ENCODE data around the gene PHLDB2.
A peak's percentile ranks its signal among the peaks of the same experiment; 100 is the strongest.

The PHLDB2 gene

DNA sequence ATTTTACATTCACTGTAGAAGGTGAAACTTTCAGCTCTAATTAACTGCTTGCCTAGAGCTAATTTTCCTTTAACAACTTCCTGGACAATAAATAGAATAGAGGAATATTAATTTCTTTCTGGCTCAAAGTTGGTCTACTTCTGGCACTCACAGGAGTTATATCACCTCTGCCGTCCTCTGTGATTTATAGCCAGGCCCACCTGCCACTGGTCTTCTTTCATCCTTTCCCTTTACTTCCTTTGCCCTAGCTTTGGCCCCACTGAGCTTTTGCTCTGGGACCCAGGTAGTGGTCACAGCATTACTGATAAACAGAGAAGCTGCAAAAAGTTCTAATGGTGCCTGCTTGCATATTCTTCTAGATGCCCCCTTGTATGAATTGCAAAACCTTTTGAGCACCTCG lies 70.4 kb downstream of the PHLDB2 start:
- no peak for DNase-seq

DNA sequence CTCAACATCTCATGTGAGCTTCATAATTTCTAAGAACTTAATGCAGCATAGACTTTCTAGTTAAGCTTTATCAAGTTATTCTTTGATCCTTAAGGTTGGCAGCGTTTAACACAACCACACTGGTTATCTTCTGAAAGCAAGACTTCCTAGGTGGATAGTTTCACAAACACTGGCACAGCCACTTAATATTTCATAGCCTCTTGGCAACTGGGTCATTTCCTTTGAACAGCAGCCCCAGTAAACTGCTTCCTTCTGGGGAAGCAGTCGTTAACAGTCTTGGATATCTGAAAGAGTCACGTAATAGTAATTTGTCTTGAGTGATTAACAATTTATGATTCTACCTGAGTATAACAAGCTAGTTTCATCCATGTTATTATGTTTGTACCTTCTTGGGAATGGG lies 73.9 kb downstream of the PHLDB2 start:
- DNase-seq = no peak

DNA sequence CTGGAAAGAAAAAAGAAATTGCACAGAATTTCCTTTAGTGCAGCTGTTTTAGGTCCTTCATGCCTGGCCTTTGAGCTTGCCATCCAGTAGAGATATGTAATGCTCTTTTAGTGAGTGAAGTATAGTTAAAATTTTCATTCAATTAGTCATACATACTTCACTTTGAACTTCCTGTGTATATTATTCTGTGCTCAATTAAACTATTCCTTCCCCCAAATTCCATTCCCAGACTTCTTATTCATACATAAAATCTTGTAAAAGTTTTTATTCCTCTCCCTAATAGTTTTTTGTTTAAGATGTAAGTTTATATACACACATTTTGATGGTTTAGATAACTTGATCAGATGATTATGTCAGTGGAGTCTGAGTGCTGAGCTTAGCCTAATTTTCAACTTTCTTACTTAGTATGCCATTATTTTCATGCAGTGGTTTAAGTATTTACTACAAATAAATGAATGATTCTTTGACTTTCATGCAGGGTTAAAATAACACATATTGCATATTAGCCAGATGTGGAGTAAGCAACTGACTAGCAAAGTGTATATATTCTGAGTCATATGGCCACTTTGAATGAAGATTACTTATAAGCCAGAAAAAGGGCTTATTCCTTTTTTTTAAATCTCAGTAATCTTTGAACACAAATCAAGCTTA lies 77.3 kb downstream of the PHLDB2 start:
- no peak for DNase-seq

DNA sequence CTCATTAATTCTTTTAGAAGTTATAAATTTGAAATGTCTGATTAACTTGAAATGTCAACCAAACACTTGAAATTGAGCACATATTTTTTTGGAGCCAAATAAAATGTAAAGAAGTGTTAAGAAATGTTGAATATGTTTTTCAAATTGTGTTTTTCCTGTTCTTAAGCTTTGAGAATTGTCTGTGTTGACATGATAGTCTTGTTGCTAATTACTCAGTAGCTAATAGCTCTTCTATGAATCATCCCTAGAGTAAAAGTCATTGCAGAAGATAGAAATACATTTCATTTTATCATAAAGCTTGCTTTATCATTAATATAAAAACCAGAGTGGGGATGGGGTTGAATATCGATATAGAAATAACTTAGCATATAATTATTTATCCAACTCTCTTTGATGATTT lies 77.9 kb downstream of the PHLDB2 start:
- DNase-seq = no peak

DNA sequence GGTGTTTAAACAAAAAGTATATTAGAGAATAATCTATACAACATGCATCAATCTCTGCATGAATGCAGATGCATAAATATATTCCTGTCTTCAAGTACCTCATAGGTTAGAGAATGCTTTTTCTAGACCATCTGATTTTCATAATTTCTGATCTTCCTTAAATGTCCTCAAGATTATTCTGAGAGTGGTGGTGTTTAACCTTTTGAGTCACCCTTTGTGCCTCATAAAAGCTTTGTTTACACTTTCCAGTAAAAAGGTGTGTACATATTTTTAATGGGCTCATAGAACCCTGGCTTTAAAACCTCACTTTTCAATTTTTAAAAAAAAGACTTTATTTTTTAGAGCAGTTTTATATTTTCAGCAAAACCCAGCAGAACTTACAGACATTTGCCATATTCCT lies 78.8 kb downstream of the PHLDB2 start:
- no peak for DNase-seq

DNA sequence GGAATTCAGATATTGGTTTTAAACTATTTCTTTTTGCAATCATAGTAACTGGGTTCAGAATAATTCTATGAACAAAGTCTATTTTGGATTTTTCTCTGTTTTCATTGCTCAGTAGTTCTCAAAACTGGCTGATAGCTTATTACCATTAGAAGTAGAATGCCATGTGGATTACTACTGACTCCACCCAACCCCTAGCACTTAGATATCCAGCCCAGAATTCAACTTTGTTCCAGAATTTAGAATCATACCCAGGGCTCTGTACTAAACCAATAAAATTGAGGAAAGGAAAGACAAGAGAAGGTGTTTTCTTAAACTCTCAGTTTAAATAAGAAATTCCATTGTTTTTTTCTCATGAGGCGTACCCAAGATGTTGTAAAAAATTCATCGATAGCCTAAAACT lies 80.8 kb downstream of the PHLDB2 start:
- DNase-seq = no peak

DNA sequence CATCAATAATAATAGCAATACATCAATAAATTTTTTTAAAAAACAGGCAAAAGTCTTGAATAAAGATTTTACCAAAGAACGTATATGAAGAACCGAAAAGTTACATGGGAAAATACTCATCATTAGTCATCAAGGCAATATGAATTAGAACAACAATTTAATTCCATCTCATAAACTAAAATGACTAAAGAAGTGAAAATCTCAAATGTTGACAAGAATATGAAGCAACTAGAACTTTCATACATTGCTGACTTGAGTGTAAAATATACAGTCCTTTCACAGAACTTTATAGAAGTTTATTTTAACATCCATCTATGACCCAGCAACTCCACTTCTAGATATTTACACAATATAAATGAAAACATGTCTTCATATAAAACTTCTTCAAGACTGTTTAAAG lies 84.5 kb downstream of the PHLDB2 start:
- DNase-seq = no peak

DNA sequence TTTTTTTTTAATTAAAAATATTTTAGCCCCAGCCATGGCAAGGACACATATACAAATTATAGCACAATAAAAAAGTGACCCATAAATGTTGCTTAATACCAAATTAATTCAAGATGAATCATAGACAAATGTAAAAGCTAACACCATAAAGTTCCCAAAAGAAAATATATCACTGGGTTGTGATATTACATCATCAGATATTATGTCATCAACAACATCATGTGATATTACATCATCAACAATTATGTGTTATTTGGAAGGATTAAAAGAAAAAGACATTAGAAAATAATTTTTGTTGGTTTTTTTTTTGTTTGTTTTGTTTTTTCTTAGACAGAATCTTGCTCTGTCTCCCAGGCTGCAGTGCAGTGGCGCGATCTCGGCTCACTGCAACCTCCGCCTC lies 85.3 kb downstream of the PHLDB2 start:
- no peak for DNase-seq

DNA sequence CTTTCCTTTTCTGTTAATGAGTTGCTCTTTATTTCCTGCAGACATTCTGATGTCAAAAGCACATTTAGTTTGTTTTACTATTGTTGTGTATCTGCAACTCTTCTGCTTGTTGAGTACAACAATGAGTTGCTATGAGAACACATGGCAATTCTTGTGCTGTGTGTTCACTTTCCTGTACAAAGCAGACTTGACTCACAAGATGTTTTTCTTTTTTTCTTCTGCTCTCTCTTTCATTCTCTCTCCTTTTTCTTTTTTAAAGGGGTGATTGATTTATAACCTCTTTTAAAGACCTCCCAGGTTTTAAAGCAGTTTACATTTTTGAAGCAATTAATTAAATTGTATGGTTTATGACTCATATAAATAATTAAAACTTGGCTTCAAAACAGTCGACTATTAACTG lies 88.2 kb downstream of the PHLDB2 start:
- no peak for DNase-seq

DNA sequence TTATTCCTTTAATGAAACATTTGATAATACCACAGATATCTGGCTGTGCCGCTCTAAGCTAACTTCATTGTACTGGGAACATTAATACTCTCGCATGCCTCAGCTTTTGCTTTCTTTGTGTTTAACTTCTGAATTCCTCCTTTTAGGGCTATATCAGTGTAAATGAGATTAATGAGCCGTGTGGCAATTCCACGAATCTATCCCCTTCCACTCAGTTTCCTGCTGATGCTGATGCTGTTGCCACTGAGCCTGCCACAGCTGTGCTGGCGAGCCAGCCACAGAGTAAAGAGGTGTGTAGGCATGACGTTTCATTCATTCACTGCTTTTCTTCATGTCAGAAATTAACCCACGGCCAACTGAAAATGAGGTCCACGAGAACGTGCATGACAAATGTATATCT lies 89.7 kb downstream of the PHLDB2 start:
- DNase-seq = no peak

DNA sequence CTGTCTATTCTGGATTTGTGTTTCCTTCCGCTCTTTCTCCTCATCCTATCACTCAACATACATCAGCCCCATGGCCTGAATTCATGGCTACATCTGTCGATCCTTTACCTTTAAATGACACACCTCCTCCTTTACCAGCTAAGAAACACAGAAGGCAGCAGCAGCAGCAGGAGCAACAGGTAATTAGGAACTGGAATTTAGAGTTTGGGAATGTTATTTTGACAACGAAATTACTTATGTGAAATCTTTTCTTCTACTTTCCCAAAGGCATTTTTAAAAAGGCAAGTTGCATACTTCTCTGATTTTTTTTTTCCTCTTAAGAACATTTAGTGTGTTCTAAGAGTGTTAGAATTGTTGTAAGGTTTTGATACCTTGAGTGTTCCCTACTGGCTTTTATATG lies 90.6 kb downstream of the PHLDB2 start:
- DNase-seq = no peak

DNA sequence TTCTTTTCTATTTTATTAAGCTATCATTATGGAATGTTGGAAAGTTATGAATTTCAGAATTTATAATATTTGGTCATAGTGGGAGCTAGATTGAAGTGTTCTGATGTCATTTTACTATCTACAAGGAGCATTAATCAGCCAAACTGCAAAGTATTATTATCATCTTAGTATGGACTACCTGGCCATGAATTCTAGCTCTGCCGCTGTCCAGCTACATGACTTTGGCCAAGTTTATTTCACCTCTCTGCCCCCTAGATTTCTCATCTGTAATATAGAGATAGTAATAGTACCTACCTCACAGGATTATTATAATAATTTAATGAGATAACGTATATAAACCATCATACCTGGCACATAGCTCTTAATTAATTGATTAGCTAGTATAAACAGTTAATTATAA lies 92.0 kb downstream of the PHLDB2 start:
- no peak for DNase-seq

DNA sequence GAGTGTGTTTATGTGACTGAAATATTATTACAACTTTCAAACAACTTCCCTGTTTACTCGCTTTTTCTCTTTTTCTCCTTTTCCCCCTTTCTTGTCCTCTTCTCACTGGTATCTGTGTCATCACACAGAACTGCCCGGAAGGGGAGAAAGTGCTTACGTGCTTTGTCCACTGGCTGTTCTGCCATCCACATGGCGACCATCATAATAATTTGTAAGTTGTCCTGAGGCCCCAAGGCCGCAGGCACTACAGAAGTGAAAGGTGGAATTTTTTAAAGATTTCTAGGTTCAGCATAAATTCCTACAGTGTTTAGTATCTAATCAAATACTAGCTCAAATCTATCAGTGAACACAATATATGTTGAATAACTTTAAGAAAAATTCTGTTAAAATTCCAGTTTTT lies 93.0 kb downstream of the PHLDB2 start:
- no peak for DNase-seq

DNA sequence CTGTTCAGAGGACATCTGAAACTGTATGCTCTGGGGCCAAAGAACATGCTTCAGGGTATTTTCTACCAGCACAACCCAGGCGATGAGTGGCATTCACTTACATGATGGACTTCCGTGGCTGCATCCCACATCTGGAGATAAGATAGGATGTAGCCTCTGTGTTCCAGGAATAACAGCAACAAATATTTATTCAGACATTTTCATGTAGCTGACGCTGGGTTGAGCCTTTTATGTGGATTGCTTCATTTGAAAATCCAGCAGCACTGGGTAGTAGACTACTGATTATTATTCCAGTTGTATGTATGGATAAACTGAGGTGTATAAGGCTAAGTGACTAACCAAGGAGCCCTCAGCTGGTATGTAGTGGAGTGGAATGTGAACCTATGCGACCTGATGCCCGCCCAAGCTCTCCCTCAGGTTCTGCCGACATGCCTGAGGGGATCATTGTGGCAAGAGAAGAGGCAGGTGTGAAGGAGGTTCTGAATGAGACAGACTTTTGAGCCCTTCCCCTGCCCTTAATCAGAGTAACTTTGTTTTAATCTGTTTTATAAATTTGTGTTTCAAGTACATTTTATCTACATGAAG lies 93.9 kb downstream of the PHLDB2 start:
- DNase-seq = no peak

DNA sequence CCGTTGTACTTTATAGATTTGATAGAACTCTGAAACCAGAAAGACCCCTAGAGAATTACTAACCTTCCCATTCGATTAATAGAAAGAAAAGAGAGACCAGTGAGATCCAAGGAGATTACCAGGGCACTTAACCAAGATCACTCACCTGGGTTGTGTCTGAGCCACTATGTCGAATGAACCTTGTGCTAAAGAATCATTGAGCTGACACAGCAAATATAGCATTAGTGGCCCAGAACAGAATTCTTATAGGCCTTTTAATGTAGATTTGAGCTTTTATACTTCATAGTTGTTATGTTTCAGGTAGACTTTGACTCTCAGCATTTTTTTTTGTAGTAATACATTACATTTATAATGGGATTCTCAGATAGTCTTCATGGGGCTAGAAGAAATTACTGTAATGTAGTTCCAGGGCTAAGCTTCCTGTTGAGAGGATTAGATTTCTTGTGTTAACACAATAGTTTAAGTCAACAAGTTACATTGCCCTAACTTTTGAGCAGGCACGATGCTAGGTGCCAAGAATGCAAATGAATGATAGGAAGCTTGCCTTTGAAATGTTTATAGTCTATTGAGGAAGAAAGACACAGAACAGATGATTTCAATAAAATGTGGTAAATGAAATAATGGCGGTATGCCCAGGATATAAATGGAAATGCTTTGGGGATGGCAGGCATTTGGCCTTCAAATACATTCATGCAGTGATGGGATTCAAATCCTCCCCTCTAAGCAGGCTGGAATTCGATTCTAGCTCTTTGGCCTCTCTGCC lies 95.3 kb downstream of the PHLDB2 start:
- DNase-seq = no peak

DNA sequence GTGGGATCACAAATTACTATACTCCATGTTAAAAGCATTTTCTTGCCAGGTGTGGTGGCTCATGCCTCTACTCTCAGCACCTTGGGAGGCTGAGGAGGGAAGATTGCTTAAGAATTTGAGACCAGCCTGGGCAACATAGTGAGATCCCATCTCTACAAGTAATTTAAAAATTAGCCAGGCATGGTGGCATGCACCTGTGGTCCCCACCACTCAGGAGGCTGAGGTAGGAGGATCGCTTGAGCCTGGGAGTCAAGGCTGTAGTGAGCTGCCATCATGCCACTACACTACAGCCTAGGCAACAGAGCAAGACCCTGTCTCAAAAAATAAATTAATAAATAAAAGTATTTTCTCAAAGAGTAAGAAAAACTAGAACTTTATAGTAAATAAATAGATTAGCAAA lies 96.8 kb downstream of the PHLDB2 start:
- no peak for DNase-seq

DNA sequence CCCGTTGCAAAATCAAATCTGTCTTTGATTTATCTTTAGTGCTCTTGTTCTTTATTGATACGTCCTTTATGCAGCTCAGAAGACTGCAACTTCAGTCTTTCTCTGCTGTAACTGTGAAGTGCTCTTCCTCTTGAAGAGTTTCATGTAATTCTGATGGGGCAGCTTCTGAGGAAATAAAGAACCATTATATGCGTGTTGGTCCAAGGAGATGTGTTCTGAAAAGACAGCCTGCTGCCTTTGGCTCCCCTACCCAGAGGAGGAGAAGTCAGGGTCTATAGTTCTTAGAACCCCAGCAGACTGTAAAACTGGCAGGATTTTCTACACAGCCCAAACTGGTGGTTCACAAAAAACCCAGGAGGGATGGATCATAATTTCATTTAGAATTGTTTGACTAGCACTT lies 97.4 kb downstream of the PHLDB2 start:
- no peak for DNase-seq

DNA sequence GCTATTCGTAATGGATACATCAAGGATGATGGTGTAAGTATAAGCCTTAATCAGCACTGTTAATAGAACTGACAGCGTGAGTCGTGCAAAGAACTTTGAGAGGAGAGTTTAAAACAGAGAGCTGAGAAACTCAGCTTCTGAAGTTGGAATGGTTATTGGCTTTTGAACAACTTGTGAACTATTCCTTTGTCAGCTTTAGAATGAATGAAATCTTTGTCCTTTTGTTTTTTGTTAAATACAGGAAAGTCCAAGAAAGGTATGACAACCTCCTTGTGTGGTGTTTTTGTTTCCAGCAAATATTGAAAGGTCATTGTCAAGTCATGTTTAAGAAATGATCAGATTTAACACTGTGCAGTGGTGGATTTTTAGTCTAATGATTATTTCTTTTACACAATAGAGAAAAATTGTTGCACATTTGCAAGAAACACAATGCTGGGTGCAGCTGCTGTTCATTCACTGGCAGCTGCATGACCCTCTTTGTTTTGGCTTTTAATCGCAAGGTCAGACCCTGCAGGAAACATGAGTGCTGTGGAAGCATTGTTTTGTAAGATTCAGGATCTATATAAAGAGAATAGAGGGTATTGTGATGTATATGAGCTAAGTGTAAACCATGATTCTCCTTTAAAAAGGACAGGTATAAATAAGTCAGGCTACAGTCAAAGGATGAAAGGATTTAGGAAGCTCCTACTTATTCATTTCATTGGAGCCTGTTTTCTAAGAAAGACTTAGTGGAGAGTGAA lies 98.1 kb downstream of the PHLDB2 start:
- DNase-seq = no peak

DNA sequence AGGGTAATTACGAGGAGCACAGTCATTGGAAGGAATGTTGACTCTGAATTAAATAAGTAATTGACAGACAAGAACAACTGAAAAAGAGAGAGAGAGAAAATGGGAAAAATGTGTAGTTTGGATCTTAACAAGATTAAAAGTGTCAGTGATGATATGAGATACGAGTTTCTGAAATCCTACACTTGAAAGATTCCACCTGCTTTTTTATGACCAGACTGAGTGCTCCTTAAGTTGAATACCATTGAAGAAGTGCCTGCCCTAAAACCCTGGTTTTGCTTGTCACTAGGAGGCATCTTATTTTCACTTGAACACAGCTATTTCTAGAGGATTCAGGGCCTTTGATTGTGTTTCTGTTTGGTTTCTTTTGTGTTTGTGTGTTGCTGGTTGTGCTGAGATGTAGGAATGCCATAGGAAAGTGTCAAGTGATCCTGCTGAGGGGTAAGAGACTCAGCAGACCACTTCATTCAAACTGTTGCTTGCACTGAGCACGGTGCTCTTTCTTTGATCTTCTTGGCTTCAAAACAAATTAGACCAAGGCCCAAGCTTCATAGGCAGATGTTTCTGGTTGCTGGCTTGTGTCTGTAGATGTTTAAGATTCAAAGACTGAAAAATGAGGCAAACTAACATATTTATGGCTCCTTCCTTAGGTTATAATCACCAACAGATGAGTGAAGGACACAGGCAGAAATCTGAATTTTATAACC lies 102.5 kb downstream of the PHLDB2 start:
- DNase-seq = no peak

DNA sequence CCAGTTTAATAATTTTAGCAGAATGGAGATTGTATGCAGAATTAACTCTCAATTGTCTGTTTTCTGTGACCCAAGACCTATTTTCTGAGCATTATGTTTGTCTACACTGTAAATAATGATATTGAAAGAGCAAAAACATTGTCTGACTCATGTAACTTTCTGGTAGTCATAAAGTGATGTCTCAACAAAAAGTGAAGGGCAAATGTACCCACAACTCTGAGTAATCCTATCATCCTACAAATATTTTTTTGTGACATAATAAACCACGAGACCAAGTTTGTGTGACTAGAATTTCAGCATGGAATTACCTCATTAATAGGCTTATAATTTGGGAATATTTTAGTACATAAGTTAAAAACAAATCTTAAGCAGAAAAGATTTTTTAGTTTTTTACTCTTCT lies 104.4 kb downstream of the PHLDB2 start:
- no peak for DNase-seq

DNA sequence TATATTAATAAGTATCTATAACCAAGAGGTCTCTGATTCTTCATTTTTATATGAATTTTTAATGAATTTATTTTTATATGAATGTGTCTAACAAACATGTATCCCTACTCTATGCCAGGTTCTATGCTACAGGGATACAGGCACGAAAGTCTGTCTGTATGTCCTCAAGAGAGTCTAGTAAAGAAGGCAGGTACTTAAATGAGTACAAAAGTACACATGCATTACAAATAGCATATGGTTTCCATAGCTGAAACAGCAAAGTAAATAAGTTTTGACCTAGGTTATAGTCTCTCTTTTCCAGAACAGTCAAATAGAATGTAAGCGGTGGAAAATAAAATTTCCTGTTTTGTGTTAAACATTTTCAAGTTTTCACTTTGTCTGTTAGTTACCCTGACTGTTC lies 106.4 kb downstream of the PHLDB2 start:
- no peak for DNase-seq

DNA sequence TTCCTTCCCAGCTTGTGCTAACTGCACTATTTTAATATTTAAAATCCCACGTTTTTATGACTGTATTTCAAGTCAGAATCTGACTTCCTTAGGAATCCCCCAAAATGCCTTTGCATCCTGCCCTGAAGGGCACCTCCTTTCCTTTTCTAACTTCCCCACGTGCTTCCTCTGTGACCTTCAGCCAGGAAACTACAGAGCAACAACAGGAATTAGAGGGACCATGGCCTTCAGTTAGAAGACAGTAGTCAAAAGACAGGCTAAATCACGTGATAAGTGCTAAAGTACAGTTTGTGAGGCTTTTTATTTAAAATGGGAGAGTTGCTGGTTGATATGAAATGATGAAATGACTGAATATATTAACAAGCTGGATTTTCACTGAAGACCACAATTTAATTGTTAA lies 108.0 kb downstream of the PHLDB2 start:
- DNase-seq = no peak

DNA sequence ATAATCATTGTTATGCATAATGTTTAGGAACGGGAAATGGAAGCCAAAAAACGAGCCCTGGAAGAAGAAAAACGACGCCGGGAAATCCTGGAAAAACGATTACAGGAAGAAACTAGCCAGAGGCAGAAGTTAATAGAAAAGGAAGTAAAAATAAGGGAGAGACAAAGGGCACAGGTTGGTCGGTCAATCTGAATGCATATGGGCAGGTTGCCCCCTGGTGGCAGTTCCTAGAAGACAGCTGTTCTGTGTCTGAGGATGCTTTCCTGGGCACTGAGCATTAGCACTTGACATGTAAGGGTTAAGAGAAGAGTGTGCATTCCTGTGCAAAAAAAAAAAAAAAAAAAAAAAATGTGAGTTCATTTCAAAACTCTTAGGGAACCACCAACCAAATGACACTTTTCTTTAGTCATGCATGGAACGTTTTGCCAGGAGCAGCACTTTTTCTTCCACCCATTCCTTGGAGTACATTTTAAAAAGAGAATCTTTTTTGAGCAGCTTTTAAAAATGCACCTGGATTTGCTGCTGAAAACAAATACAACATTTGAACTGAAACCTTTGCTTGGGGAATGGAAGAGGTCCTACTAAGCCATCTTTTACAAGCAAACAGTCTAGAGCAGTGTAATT lies 108.7 kb downstream of the PHLDB2 start:
- DNase-seq = peak; percentile 33
